NCI-H1694 treated with DMSO at 0.1 percent for 48 hours (cell line): Measurements from ENCODE around the gene TAS2R20.
"Not testable (repeated sequence)": the region's sequence is repeated elsewhere in the genome, so short reads cannot be mapped to it uniquely, and the experiment has no call there.

Experiments
- DNase-seq: peaks from one replicate; lab custom pipeline; 2025; lab: John Stamatoyannopoulos, UW

The TAS2R20 gene, protein sequence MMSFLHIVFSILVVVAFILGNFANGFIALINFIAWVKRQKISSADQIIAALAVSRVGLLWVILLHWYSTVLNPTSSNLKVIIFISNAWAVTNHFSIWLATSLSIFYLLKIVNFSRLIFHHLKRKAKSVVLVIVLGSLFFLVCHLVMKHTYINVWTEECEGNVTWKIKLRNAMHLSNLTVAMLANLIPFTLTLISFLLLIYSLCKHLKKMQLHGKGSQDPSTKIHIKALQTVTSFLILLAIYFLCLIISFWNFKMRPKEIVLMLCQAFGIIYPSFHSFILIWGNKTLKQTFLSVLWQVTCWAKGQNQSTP

DNA sequence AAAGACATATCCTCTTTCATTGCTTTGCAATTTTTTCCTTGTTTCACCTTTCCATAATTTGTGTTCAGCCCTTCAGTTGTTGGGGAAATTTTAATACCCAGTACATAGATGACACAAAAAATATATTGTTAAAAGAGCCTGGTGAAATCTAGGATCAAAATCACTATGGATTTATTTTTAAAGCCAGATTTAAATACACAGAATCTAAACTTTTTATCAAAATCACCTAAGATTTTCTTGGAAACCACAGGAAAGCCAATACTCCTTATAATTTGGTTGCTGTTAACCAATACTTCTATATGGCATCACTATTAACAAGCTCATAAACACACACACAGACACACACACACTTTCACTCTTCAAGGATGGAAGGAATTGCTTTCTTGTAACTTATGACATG, at the start of gene TAS2R20:
TAS2R20 (minus strand) TSS at position 101 of the 400 bp plus-strand sequence. CDS start 429 bp downstream, outside the sequence.
- no peak for DNase-seq

DNA sequence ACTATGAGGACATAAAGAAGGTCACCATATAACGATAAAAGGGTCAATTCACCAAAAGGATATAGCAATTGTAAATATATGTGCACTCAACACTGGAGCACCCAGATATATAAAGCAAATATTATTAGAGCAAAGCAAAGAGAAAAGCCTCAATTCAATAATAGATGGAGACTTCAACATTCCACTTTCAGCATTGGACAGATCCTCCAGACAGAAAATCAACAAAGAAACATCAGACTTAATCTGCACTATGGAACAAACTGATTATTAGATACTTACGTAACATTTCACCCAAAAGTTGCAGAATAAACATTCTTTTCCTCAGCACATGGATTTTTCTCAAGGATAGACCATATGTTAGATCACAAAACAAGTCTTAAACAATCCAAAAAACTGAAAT, 43.3 kb upstream of the TAS2R20 start:
- DNase-seq: not testable (repeated sequence)

DNA sequence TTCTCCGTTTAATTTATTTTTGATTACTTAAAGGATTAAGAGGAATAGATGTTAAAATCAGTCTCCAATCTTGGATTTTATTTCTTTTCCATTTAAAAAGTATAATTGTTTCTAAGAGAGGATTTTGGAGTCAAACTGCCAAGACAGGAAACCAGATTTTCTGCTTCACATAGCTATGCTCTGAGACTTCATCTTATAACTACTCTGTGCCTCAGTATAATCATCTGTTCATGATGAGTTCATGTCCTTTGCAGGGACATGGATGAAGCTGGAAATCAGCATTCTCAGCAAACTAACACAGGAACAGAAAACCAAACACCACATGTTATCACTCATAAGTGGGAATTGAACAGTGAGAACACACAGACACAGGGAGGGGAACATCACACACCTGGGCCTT, 42.1 kb upstream of the TAS2R20 start:
- DNase-seq: no peak

DNA sequence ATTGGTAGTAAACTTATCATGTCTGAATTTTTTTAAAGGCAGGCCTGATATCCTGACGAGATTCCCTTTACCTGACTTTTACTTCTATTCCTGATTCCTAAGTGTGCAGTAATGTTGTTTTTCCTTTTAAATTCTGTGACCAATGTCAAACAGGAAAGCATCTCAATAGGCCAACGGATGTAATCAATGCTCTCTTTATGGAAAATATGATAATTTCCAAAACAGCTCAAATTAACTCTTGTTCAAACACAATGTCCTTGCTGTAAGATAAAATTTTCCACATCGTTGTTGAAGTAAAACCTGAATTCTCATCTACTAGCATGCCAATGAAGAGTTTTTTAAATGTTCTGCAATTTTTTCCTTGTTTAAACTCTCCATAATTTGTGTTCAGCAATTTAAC, 41.1 kb upstream of the TAS2R20 start:
- DNase-seq: no peak

DNA sequence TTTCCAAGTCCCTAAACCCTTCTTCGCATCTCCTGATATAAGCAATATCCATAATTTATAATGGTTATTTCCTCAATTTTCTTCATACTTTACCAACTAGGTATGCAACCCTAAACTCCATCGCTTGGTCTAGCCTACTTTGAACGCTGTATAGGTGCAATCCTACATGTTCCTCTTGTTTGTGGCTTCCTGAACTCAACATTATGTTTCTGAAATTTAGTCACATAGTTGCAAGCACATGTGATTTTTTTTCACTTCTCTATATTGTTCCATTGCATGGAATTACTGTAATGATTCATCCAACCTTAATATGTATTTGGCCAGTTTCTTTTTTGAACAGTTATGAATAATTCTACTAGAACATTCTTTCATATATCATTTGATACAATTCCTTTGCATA, 35.9 kb upstream of the TAS2R20 start:
- DNase-seq: not testable (repeated sequence)

GRCh38 chr12:11031307-11031706, 33.2 kb upstream of the TAS2R20 start, which contains the start of gene TAS2R31:
TAS2R31 (minus strand) TSS chr12:11031407; CDS start chr12:11031335, 72 bp downstream.
- DNase-seq: no peak

DNA sequence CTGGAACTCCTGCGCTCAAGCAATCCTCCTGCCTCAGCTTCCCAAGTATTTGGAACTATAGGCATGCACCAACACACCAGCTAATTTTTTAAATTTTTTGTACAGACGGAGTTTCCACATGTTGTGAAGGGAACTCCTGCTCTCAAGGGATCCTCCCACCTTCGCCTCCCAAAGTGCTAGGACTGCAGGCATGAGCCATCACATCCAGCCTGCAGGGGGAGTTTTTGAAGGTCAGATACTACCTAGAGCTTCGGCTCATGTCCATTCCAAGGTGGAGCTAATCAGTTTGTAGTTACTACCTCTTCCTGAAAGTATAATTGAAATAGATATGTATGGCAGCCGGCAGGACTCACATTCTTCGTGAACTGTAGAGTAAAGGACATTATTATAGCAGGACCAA, 28.0 kb upstream of the TAS2R20 start:
- no peak for DNase-seq

- DNase-seq: no peak
These were observed 25.3 kb upstream of the TAS2R20 start for GRCh38 chr12:11023387-11023786.

DNA sequence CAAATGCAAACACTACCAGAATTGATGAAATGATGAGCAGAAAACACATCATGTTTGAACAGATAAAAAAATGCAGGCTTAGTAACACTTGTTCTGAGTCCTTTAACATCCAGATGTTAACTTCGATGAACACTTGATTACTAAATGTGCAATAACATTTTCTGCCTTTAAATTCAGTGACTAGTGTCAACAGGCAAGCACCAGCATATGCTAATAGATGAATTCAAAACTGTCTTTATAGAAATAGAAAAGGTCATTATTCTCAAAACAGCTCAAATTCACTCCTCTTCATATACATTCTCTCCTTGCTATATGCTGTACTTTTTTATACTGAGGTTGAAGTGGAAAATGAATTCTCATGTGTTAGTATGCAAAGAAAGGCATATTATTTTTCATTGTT, 24.4 kb upstream of the TAS2R20 start, which contains the start of gene TAS2R19:
TAS2R19 (minus strand) TSS at position 101 of the 400 bp plus-strand sequence; CDS start at position 52, 49 bp downstream.
- no peak for DNase-seq

DNA sequence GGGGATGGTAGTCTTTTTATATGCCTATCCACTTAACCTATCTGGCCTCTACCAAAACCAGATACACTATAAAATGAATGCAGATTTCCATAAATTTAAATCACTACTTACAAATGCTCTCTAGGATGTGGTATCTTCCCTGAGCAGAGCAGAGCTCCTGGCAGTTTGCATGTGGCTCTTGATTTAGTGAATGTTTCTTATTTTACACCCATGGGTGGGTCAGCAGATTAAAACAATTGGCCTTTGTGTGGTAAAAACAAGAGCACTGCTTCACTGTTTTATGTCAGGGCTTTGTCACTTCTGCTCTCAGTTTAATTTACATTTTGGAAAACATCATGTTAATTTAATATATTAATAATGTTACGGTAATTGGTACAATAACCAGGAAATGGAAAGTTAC, 18.8 kb upstream of the TAS2R20 start:
- no peak for DNase-seq

DNA sequence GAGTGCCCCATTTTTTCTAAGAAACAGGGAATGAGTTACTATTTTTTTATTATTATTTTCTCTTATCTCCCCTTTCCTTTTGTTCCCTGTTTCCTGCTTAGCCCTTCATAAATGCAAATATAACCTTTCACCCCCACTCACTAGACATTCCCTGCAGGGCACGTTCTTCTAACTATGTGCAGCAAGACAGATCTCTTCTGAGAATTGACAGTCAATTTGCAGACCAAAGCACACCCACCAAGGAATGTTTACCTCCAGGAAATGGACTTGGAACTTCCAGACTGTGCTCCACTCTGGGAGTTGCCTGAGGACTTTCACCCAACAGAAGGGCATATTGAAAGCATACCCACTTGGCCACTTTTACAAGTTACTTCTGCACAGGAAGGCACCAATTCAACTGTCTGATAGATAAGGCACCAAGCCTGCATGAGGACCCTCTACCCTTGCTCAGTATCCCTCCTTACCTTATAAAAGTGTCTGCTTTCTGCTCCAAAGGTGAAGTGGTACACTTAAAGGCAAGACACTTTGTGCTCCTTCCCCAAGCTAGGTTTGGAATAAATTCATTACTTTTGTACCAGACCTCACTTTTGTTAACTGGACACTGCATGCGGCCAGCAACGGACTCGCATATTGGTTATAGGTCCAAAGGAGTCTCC, 17.8 kb upstream of the TAS2R20 start:
- no peak for DNase-seq

DNA sequence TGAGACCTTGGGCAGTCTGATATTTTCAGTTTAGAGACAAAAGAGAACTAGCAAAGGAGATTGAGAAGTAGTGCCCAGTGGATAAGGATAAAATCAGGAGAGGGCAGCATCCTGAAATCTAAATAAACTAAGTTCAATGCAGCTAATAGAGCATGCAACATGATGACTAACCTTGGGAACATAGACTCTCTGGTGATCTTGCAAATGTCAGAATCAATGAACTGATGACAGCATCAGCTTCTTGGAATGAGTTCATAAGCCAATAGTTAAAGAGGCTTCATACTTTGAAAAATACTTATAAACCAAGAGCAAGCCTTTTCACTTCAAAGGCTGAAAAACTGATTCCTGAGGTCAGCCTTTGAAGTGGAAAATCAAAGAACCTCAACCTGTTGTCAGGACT, 16.1 kb upstream of the TAS2R20 start:
- DNase-seq: no peak

- DNase-seq: no peak
These were observed 9.5 kb upstream of the TAS2R20 start for GRCh38 chr12:11007608-11008007.

DNA sequence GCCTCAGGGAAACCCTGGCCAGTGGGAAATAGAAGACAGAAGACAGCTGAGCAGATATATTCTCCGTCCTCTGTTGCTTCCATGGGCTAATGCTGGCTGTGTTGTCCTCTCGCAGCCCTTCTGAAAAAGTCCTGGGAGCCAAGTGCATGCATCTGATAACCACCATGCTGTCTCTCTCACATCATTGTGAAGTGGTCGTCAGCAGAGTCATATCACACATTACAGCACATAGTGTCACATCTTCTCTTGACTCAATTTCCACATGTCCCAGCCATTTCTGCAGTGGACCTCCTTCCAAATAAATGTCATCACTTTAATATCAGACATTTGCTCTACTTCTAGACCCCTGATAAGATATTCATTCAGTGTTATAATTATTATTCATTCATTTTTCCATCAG, 3.8 kb downstream of the TAS2R20 start:
- DNase-seq: no peak

- no peak for DNase-seq
These were observed 9.0 kb downstream of the TAS2R20 start for GRCh38 chr12:10989107-10989506.

DNA sequence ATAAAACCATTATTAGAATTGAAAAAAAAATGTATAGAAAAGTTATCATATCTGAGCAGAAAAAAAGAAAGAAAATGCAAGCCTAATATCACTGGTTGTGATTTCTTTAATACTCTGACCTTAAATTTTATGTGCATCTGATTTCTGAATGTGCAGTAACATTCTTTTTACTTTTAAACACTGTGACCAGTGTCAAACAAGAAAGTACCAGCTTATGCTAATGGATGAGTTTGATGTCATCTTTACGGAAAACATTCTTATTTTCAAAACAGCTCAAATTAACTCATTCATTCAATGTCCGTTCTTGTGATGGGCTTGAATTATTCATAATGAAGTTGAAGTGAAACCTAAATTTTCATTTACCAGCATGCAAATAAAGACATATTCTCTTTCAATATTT, 11.3 kb downstream of the TAS2R20 start, which contains the start of gene TAS2R50:
TAS2R50 (minus strand) TSS at position 101 of the 400 bp plus-strand sequence; CDS start at position 49, 52 bp downstream.
- no peak for DNase-seq

GRCh38 chr12:10982244-10982643, 15.9 kb downstream of the TAS2R20 start:
- no peak for DNase-seq

GRCh38 chr12:10974965-10975364, 23.1 kb downstream of the TAS2R20 start:
- no peak for DNase-seq

GRCh38 chr12:10968765-10969456, 29.2 kb downstream of the TAS2R20 start:
- no peak for DNase-seq

GRCh38 chr12:10967409-10967808, 30.7 kb downstream of the TAS2R20 start:
- no peak for DNase-seq

DNA sequence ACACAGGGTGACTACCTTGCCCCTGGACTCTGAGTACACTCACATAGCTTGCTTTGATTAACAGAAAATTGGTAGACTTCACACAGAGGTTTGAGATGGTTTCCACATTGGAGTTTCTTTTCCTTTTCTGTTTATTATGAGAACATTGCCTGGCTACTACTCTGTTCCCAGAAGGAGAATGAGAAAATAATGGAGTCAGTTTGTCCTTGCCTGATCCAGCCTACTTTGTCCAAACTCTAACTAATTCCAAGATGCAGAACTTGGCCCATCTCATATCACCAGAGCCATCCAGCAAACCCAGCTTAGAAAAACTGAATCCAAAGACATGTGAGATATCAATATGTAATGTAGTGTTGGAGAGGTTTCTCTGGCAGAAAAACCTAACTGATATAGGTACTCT, 31.8 kb downstream of the TAS2R20 start:
- no peak for DNase-seq

- no peak for DNase-seq
These were observed 32.6 kb downstream of the TAS2R20 start for GRCh38 chr12:10965476-10965875.

DNA sequence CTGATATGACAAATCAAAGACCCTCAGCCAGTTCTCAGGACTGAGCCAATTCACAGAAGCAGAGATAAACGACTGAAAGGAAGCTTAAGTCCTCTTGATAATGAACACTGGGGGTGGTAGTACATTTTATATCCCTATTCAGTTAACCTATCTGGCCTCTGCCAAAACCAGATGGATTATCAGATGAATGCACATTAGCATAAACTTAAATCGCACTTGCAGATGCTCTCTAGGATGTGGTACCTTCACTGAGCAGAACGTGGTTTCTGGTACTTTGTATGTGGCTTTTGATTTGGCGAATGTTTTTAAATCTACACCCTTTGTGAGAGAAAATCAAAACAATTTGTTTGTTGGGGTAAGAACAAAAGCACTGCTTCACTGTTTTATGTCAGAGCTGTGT, 37.9 kb downstream of the TAS2R20 start:
- no peak for DNase-seq
